Measurements from ENCODE around the gene THSD7A.

The THSD7A gene

DNA sequence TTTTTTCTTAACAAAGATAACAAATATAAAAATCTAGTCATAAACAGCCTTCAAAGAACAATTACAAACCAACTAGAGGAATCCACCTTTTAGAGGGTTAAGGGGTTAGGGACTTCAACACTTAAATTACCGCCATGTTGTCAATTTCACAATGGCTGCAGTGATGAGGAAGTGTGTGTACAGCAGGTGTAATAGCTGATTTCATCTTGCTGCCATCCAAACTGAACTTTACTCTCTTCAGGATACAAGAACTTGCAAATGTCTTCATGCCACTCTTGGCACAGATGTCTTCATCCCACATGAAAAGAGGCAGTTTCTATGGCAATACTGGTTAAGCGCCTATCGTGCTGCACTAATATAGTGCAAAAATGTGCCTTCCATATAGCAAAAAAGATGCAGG is 457.4 kb downstream of the THSD7A start:
- TF ChIP-seq, protein P1, sequence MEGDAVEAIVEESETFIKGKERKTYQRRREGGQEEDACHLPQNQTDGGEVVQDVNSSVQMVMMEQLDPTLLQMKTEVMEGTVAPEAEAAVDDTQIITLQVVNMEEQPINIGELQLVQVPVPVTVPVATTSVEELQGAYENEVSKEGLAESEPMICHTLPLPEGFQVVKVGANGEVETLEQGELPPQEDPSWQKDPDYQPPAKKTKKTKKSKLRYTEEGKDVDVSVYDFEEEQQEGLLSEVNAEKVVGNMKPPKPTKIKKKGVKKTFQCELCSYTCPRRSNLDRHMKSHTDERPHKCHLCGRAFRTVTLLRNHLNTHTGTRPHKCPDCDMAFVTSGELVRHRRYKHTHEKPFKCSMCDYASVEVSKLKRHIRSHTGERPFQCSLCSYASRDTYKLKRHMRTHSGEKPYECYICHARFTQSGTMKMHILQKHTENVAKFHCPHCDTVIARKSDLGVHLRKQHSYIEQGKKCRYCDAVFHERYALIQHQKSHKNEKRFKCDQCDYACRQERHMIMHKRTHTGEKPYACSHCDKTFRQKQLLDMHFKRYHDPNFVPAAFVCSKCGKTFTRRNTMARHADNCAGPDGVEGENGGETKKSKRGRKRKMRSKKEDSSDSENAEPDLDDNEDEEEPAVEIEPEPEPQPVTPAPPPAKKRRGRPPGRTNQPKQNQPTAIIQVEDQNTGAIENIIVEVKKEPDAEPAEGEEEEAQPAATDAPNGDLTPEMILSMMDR (conservative IDR thresholded peaks at IDR 0.05; ENCODE audit: control insufficient read depth, insufficient read depth, low read depth, low read length): no peak
- no peak overlapping the region for H3K4me3 ChIP-seq (ENCODE audit: control insufficient read depth, low read depth, low read length)
- DNase-seq (ENCODE audit: low read depth): no peak

DNA sequence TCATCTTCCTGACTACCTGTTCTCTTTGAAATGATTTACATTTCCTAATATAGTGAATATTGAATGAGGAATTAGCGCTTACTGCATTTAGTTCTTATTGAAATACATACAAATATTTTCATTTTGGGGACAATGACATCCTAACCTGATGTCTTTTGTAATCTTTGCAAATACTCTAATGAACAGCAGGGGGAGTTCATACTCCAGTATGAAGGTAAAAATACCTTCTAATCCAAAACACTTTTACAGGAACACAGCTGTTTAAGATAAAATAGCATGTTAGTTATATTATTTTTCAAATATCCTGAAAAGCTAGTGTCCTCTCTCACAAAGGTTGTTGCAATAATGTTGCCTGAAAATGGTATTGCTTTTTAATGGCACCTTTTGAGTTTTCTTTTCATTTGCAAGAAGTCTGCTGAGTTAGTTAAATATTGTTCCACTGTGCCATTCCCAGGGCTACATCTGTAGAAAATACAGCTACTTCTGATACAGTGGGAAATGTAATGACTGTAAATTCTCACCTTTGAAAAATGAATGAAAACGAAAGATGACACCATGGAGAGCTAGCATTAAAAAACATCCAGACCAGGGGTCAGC is 458.4 kb downstream of the THSD7A start:
- no peak overlapping the region for H3K4me3 ChIP-seq (ENCODE audit: control insufficient read depth, low read depth, low read length)
- peak; percentile 18 for DNase-seq (ENCODE audit: low read depth)
- TF ChIP-seq, protein P1 (conservative IDR thresholded peaks at IDR 0.05; ENCODE audit: control insufficient read depth, insufficient read depth, low read depth, low read length): peak; percentile 52

DNA sequence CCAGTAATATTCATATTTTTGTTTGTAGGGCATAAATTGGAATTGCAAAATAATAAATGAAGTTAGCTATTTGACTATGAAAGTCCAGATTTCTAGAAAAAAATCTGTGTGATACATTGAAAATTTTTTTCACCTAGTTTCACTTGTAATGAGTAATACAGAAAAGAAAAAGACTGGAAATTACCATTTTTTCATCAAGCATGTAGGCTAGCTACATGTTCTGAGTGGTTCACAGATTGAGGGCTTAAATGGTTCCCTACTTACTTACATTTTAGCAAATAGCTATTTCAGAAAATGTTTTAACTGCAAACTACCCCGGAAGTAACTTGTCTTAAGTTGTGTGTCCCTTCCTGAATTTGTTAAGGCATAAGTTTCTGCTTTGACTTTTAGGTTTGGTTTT is 462.3 kb downstream of the THSD7A start:
- TF ChIP-seq, protein P1 (conservative IDR thresholded peaks at IDR 0.05; ENCODE audit: control insufficient read depth, insufficient read depth, low read depth, low read length): no peak
- DNase-seq (ENCODE audit: low read depth): no peak
- no peak overlapping the region for H3K4me3 ChIP-seq (ENCODE audit: control insufficient read depth, low read depth, low read length)

DNA sequence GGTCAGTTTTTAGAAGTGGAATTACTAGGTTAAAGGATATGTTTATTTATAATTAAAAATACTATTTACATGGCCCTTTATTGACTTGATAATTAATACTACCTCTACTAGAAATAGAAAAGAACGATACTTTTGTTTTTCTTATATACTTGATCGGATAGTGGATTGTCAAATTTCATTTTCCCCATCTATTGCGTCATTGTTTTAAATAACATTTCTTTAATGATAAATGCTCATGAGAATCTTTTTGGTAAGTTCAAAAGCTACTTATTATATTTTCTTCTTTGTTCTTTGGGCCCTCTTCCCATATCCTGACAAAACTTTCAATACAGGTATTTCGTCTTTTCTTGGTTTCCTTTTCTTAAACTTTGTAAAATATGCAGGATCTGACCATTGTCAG is 465.9 kb downstream of the THSD7A start:
- TF ChIP-seq, protein P1 (conservative IDR thresholded peaks at IDR 0.05; ENCODE audit: control insufficient read depth, insufficient read depth, low read depth, low read length): no peak
- DNase-seq (ENCODE audit: low read depth): no peak
- no peak overlapping the region for H3K4me3 ChIP-seq (ENCODE audit: control insufficient read depth, low read depth, low read length)

DNA sequence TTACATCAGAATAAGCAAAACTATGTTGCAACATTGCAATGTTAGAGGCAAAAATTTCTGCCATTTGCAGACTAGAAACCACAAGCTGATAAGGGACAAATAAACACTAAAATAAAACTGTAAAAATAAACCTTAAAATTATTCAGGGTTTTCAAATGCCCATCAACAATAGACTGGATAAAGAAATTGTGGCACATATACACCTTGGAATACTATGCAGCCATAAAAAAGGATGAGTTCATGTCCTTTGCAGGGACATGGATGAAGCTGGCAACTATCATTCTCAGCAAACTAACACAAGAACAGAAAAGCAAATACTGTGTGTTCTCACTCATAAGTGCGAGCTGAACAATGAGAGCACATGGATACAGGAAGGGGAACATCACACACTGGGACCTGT is 473.4 kb downstream of the THSD7A start:
- TF ChIP-seq, protein P1 (conservative IDR thresholded peaks at IDR 0.05; ENCODE audit: control insufficient read depth, insufficient read depth, low read depth, low read length): no peak
- no peak overlapping the region for H3K4me3 ChIP-seq (ENCODE audit: control insufficient read depth, low read depth, low read length)
- DNase-seq (ENCODE audit: low read depth): no peak

DNA sequence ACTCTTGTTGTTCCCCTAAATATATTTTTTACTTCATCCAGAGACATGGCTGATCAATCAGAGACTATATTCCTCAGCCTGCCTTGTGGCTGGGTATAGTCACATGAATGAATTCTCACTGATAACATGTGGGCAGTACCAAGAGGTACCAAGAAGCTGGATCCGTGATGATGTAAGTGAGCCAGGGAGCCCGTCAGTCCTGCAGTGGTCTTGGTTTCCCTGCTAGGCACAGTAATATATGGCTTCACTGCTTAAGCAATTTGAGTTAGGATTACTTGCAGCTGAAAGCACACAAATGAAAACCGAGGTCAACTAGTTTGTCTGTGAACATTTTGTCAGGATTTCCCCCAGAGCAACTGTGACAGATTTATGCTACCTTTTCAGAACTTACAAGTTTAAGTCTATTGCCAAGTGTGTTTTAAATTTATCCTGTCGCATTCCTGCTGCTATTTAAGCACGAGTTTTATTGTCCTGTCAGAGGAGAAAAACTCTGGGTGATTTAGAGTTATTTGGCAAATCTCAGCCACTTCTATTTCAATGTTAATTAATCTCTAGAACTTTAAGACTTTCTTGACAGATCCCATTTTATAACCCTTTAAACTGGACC is 476.5 kb downstream of the THSD7A start:
- TF ChIP-seq, protein P1 (conservative IDR thresholded peaks at IDR 0.05; ENCODE audit: control insufficient read depth, insufficient read depth, low read depth, low read length): no peak
- H3K4me3 ChIP-seq (ENCODE audit: control insufficient read depth, low read depth, low read length): no peak overlapping the region
- no peak for DNase-seq (ENCODE audit: low read depth)

All from fibroblast of mammary gland (primary cell).